GM12875 (cell line): Measurements from ENCODE around the gene CAMK2D.

ENCODE experiments used
- H3K4me3 ChIP-seq: one replicate; pipeline ENCODE4 v1.5.1; 2011; ENCODE audit warnings: low read depth, low read length, control low read depth
- CTCF ChIP-seq: IDR thresholded peaks from 2 replicates; pipeline ENCODE4 v1.5.1; 2011; ENCODE audit warnings: low read depth, mild to moderate bottlenecking, control low read depth, inconsistent platforms, low read length, moderate library complexity, borderline replicate concordance; ENCODE audit not compliant: insufficient read depth

The CAMK2D gene

GRCh38 chr4:113674733-113675132 lies 86.8 kb downstream of the CAMK2D start:
- no peak for TF ChIP-seq CTCF
- H3K4me3 ChIP-seq: no peak overlapping the region

GRCh38 chr4:113674251-113674650 lies 87.3 kb downstream of the CAMK2D start:
- H3K4me3 ChIP-seq: no peak overlapping the region

GRCh38 chr4:113673450-113673849 lies 88.1 kb downstream of the CAMK2D start:
- TF ChIP-seq CTCF: no peak
- H3K4me3 ChIP-seq: no peak overlapping the region

More at GRCh38 chr4:113674251-113674650, 87.3 kb downstream of the CAMK2D start:
- TF ChIP-seq CTCF: no peak

- no peak overlapping the region for H3K4me3 ChIP-seq
- no peak for TF ChIP-seq CTCF
These were observed 95.0 kb downstream of the CAMK2D start for GRCh38 chr4:113666386-113667114.

GRCh38 chr4:113665036-113665435 lies 96.5 kb downstream of the CAMK2D start:
- no peak overlapping the region for H3K4me3 ChIP-seq
- no peak for TF ChIP-seq CTCF

- no peak for TF ChIP-seq CTCF
- no peak overlapping the region for H3K4me3 ChIP-seq
These were observed 99.0 kb downstream of the CAMK2D start for GRCh38 chr4:113662581-113662980.

- TF ChIP-seq CTCF: no peak
- no peak overlapping the region for H3K4me3 ChIP-seq
These were observed 102.4 kb downstream of the CAMK2D start for GRCh38 chr4:113659127-113659526.
